ENCODE data around the gene GAB2. TPM values are rescaled to one million over a fixed set of nuclear protein-coding genes. Genes with fewer than 3 reads are reported as not detected.
A peak's percentile ranks its signal among the peaks of the same experiment; 100 is the strongest.

GAB2 gene
- total RNA-seq, 1 experiment from 2014 or later = 3.3 TPM

DNA sequence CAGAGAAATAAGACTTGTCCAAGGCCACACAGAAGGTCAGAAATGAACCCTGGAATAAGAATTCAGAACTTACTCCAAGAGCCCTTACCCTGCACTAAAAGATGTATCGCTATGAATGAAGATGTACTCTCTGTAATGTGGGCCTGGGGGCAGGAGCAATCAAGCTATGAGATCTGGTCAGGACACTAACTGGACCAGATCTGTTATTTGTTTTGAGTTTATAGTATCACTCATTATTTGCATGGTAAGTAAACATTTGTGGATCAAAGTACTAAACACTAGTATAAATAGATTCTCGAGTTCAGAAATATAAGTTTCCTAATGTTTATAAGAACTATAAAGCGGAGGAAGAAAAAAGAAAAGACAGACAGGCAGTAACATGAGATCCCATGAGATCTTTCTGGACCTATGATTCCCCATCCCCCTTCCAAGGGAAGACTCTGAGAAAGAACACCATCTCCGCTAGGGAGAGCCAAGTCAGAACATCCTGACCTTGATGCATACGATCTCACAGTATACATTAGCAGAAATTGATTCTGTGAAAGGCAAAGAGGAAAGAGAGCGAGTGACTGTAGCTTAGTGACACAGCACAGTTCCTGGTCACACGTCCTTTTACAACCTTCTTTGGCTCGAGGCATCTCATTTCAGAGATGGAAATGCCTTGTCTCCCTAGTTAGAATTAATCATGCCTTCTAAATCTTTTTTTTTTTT lies 157.7 kb downstream of the GAB2 start:
- Histone ChIP-seq H3K9me3 (ENCODE audit: control insufficient read depth, low read depth, low read length) (no peaks in the 10 kb centered on the region), H3K9ac (ENCODE audit: extremely low read depth, insufficient read length, low read length) (no peak overlapping the region), H3K4me2 (ENCODE audit: insufficient read depth, insufficient read length, low read length) (no peak overlapping the region), H2BK20ac (ENCODE audit: low read depth, low read length, poor library complexity, severe bottlenecking) (no peak overlapping the region), H4K91ac (ENCODE audit: insufficient read length, low read depth, low read length) (no peak overlapping the region), H2AFZ (ENCODE audit: low read length) (no peak overlapping the region), H3K56ac (ENCODE audit: insufficient read length, low read depth, low read length) (no peak overlapping the region), H3K4ac (ENCODE audit: low read depth, low read length) (no peak overlapping the region), H2BK15ac (ENCODE audit: low read depth, low read length) (no peak overlapping the region), H4K8ac (replicated peaks; ENCODE audit: insufficient read length, low read depth, low read length) (no peak overlapping the region), H3K18ac (ENCODE audit: insufficient read length, low read depth, low read length) (no peak overlapping the region), H4K20me1 (ENCODE audit: control insufficient read depth, insufficient read depth, insufficient read length) (no peaks in the 10 kb centered on the region), H3K27ac (ENCODE audit: insufficient read length, low read depth, low read length) (no peak overlapping the region), H3K23me2 (ENCODE audit: insufficient read length, low read depth, low read length, poor library complexity, severe bottlenecking) (no peaks in the 10 kb centered on the region), H2AK5ac (ENCODE audit: insufficient read length, low read length) (no peak overlapping the region), H2BK12ac (ENCODE audit: insufficient read length, low read depth, low read length) (no peak overlapping the region), H3K14ac (ENCODE audit: insufficient read depth, low read length) (no peak overlapping the region), H3K27me3 (ENCODE audit: insufficient read depth, low read length) (no peaks in the 10 kb centered on the region), H3T11ph (ENCODE audit: low read length) (no peak overlapping the region), H2BK120ac (ENCODE audit: low read depth, low read length, poor library complexity, severe bottlenecking) (no peak overlapping the region), H3K23ac (ENCODE audit: insufficient read length, low read depth, low read length) (no peak overlapping the region), H3K79me1 (ENCODE audit: insufficient read depth, low read depth, low read length, poor library complexity, severe bottlenecking) (no peaks in the 10 kb centered on the region), H2BK5ac (ENCODE audit: insufficient read length, low read length) (no peak overlapping the region), H3K79me2 (ENCODE audit: insufficient read depth, low read length) (no peaks in the 10 kb centered on the region), H3K4me1 (ENCODE audit: insufficient read depth, low read length) (peaks cover 2% of the 10 kb centered on the region; the same call in 1 of the 2 replicates), H4K5ac (ENCODE audit: insufficient read length, low read depth, low read length) (no peak overlapping the region)
- H3K27ac Mint-ChIP-seq = peak overlapping the region in 1 of 3 experiments; percentile 1; a peak in 1 of 7 replicates
- no peaks in the 10 kb centered on the region for H3K9me3 Mint-ChIP-seq
- H3K27me3 Mint-ChIP-seq (ENCODE audit: low read depth) = no peaks in the 10 kb centered on the region
- TF ChIP-seq CTCF (conservative IDR thresholded peaks at IDR 0.05) = no peak
- no peaks in the 10 kb centered on the region for H3K36me3 Mint-ChIP-seq (ENCODE audit: insufficient read depth in 1 of 3, low read depth in 3 of 3)
- DNase-seq = no peak
- no CpG with 5 or more reads among the region's 8 CpGs for WGBS (ENCODE audit: extremely low coverage, insufficient read length, low lambda C conversion rate)
- H3K4me1 Mint-ChIP-seq = peaks cover 16 to 27% of the 10 kb centered on the region in 2 experiments
- H3K4me3 Mint-ChIP-seq = no peak overlapping the region

Data from H9 (cell line).